ENCODE results near the gene DST. TPM values are rescaled to one million over a fixed set of nuclear protein-coding genes. Genes with fewer than 3 reads are reported as not detected.

DST gene
- total and polyA plus RNA-seq, 2 of the 8 experiments (the other 6 are each of a cell fraction or from before 2014, with no cell fraction given), result 49.4 to 116 TPM

- H3K23ac ChIP-seq (ENCODE audit: insufficient read length), result no peak overlapping the region
- DNase-seq (ENCODE audit: low read depth in 1 of 2, low spot score in 2 of 2) (no peak), FAIRE-seq (no peak)
- no peak overlapping the region for H2BK20ac ChIP-seq (ENCODE audit: low read length)
- peaks cover 0 to 13% of the 10 kb centered on the region in 2 experiments; a peak in 1 of 4 replicates for H3K79me2 ChIP-seq (ENCODE audit: control insufficient read depth in 1 of 2, insufficient read depth in 2 of 2, low read length in 2 of 2)
- no peak overlapping the region for H2BK120ac ChIP-seq (replicated peaks; ENCODE audit: low read depth, low read length)
- H3K27me3 ChIP-seq (replicated peaks in 1 of 4; ENCODE audit: control insufficient read depth in 3 of 4, extremely low read depth in 1 of 4, insufficient read depth in 3 of 4, low read length in 3 of 4), result no peaks in the 10 kb centered on the region
- H2AK5ac ChIP-seq (ENCODE audit: low read depth, low read length), result no peak overlapping the region
- no peak for TF ChIP-seq TAF7 (optimal IDR thresholded peaks at IDR 0.05; ENCODE audit: borderline replicate concordance, low read depth, low read length)
- no peak for TF ChIP-seq CBX8 (IDR thresholded peaks at IDR 0.05; ENCODE audit: borderline replicate concordance, low read depth, low read length)
- no peak for TF ChIP-seq SIRT6 (IDR thresholded peaks at IDR 0.05; ENCODE audit: low read length)
- TF ChIP-seq CBX5 (IDR thresholded peaks at IDR 0.05; ENCODE audit: low read depth, low read length), result no peak
- TF ChIP-seq BACH1 (IDR thresholded peaks at IDR 0.05; ENCODE audit: low read length), result no peak
- no peak for TF ChIP-seq MAX (IDR thresholded peaks at IDR 0.05)
- TF ChIP-seq SIN3A (conservative IDR thresholded peaks at IDR 0.05 in 1 of 2, IDR thresholded peaks at IDR 0.05 in 1 of 2; ENCODE audit: low read depth in 1 of 2, low read length in 2 of 2), result no peak
- TF ChIP-seq BRCA1 (IDR thresholded peaks at IDR 0.05; ENCODE audit: low read depth, low read length), result no peak
- TF ChIP-seq SRF (IDR thresholded peaks at IDR 0.05; ENCODE audit: low read depth, low read length), result no peak
- no peak for TF ChIP-seq TBP (IDR thresholded peaks at IDR 0.05; ENCODE audit: low read depth, low read length)
- TF ChIP-seq MAFK (IDR thresholded peaks at IDR 0.05; ENCODE audit: low read depth, low read length), result no peak
- no peak for TF ChIP-seq NRF1 (IDR thresholded peaks at IDR 0.05; ENCODE audit: low read depth, low read length)
- no peak for TF ChIP-seq GTF2F1 (IDR thresholded peaks at IDR 0.05; ENCODE audit: borderline replicate concordance, low read depth, low read length)
- no peak for TF ChIP-seq JUN (IDR thresholded peaks at IDR 0.05; ENCODE audit: low read depth, low read length)
- no peak overlapping the region for H3K14ac ChIP-seq (ENCODE audit: insufficient read length)
- H2AFZ ChIP-seq (ENCODE audit: low read length), result no peak overlapping the region
- H4K8ac ChIP-seq (ENCODE audit: extremely low read depth, insufficient read depth, low read length), result no peak overlapping the region
- H3K36me3 ChIP-seq (ENCODE audit: control insufficient read depth in 2 of 4, insufficient read depth in 4 of 4, low read length in 3 of 4), result no peaks in the 10 kb centered on the region
- H3K56ac ChIP-seq (replicated peaks; ENCODE audit: insufficient read length, low read depth, low read length), result no peak overlapping the region
- ChIA-PET POLR2A (ENCODE audit: partially characterized antibody) (no interaction called here), CTCF (ENCODE audit: partially characterized antibody) (interaction anchor here (0.8 to 1.5 kb wide), 3 partner anchors 8 to 20 kb away, joined by 3 to 4 read pairs (median 4); partner anchors contain the start of gene DST)
- H3K4me1 ChIP-seq (replicated peaks in 1 of 4; ENCODE audit: control insufficient read depth in 3 of 4, insufficient read depth in 4 of 4, low read length in 3 of 4), result peaks cover 0 to 4% (median under 1%) of the 10 kb centered on the region in 4 experiments; a peak in 5 of 7 replicates
- no peak overlapping the region for H3K4me2 ChIP-seq (ENCODE audit: insufficient read depth in 1 of 2, low read depth in 2 of 2, low read length in 2 of 2)
- H3K18ac ChIP-seq (ENCODE audit: extremely low read depth, low read length), result no peak overlapping the region
- no peak overlapping the region for H3K4ac ChIP-seq (replicated peaks; ENCODE audit: insufficient read length, low read depth, low read length)
- H4K91ac ChIP-seq (replicated peaks; ENCODE audit: insufficient read length, low read length), result no peak overlapping the region
- no peak overlapping the region for H3K27ac ChIP-seq (ENCODE audit: low read depth, low read length)
- H3K9me3 ChIP-seq (ENCODE audit: insufficient read depth in 2 of 2, low read depth in 1 of 2, low read length in 1 of 2), result no peaks in the 10 kb centered on the region
- H2BK5ac ChIP-seq (ENCODE audit: low read depth, low read length), result no peak overlapping the region
- no peak overlapping the region for H3K9ac ChIP-seq (replicated peaks in 1 of 4; ENCODE audit: extremely low read depth in 1 of 4, low read depth in 3 of 4, low read length in 3 of 4)
- H2BK15ac ChIP-seq (ENCODE audit: low read length), result no peak overlapping the region
- H4K20me1 ChIP-seq (replicated peaks in 1 of 2; ENCODE audit: control insufficient read depth in 1 of 2, insufficient read depth in 2 of 2, low read length in 2 of 2), result peaks cover 0 to 2% of the 10 kb centered on the region in 2 experiments
- 92% methylated on average over 3 of the region's 3 CpGs; no CpG with 5 or more reads in 1 of the 2 experiments for WGBS, 2 experiments (ENCODE audit: extremely low coverage in 1 of 2, insufficient coverage in 1 of 2, insufficient read length in 1 of 2, insufficient replicate concordance in 2 of 2, low coverage in 1 of 2, low lambda C conversion rate in 2 of 2, missing lambda C conversion rate in 1 of 2)
- no peak overlapping the region for H2BK12ac ChIP-seq (ENCODE audit: low read depth, low read length)
- no peaks in the 10 kb centered on the region for H3K23me2 ChIP-seq (ENCODE audit: low read depth, low read length)
- H3K79me1 ChIP-seq (ENCODE audit: low read depth, low read length), result no peaks in the 10 kb centered on the region
- H3K4me3 ChIP-seq (ENCODE audit: extremely low read depth in 1 of 4, insufficient read depth in 2 of 4, low read depth in 3 of 4, low read length in 4 of 4), result no peak overlapping the region
- no peak overlapping the region for H4K5ac ChIP-seq (ENCODE audit: insufficient read length, low read depth, low read length)
These were observed 20.7 kb upstream of the DST start for GRCh38 chr6:56663344-56663743.
